ENCODE results near the gene ZMYND8. TPM values are rescaled to one million over a fixed set of nuclear protein-coding genes. Genes with fewer than 3 reads are reported as not detected.
A peak's percentile ranks its signal among the peaks of the same experiment; 100 is the strongest.
"Not testable (repeated sequence)": the region's sequence is repeated elsewhere in the genome, so short reads cannot be mapped to it uniquely, and the experiment has no call there.

The ZMYND8 gene
- total and polyA plus RNA-seq, 2 of the 8 experiments (the other 6 are each of a cell fraction or from before 2014, with no cell fraction given): 50.5 to 163 TPM

GRCh38 chr20:47368301-47368700, 11.8 kb upstream of the ZMYND8 start (continued):
- TF ChIP-seq SIN3A (conservative IDR thresholded peaks at IDR 0.05 in 1 of 2, IDR thresholded peaks at IDR 0.05 in 1 of 2; ENCODE audit: low read depth in 1 of 2, low read length in 2 of 2): peak in 1 of 2 experiments; percentile 2; a peak in 1 of 4 replicates

GRCh38 chr20:47366301-47366700, 9.8 kb upstream of the ZMYND8 start:
- H3K9me3 ChIP-seq (ENCODE audit: insufficient read depth in 2 of 2, low read depth in 1 of 2, low read length in 1 of 2); H2BK5ac ChIP-seq (ENCODE audit: low read depth, low read length); H3K79me1 ChIP-seq (ENCODE audit: low read depth, low read length); H3K4ac ChIP-seq (replicated peaks; ENCODE audit: insufficient read length, low read depth, low read length); H3K56ac ChIP-seq (replicated peaks; ENCODE audit: insufficient read length, low read depth, low read length); H2AFZ ChIP-seq (ENCODE audit: low read length); H4K8ac ChIP-seq (ENCODE audit: extremely low read depth, insufficient read depth, low read length); H2BK20ac ChIP-seq (ENCODE audit: low read length); H3K9ac ChIP-seq (replicated peaks in 1 of 4; ENCODE audit: extremely low read depth in 1 of 4, low read depth in 3 of 4, low read length in 3 of 4); H4K20me1 ChIP-seq (replicated peaks in 1 of 2; ENCODE audit: control insufficient read depth in 1 of 2, insufficient read depth in 2 of 2, low read length in 2 of 2); H3K27ac ChIP-seq (ENCODE audit: low read depth, low read length); FAIRE-seq; H3K14ac ChIP-seq (ENCODE audit: insufficient read length); H4K91ac ChIP-seq (replicated peaks; ENCODE audit: insufficient read length, low read length); H3K23ac ChIP-seq (ENCODE audit: insufficient read length); DNase-seq (ENCODE audit: low read depth in 1 of 2, low spot score in 2 of 2); H4K5ac ChIP-seq (ENCODE audit: insufficient read length, low read depth, low read length); H3K18ac ChIP-seq (ENCODE audit: extremely low read depth, low read length); H2BK15ac ChIP-seq (ENCODE audit: low read length); H3K27me3 ChIP-seq (replicated peaks in 1 of 4; ENCODE audit: control insufficient read depth in 3 of 4, extremely low read depth in 1 of 4, insufficient read depth in 3 of 4, low read length in 3 of 4); H2BK120ac ChIP-seq (replicated peaks; ENCODE audit: low read depth, low read length): not testable (repeated sequence)
- H3K23me2 ChIP-seq (ENCODE audit: low read depth, low read length): peaks cover 11% of the 10 kb centered on the region
- peak overlapping the region in 1 of 2 experiments; percentile 82; a peak in 1 of 4 replicates for H3K4me2 ChIP-seq (ENCODE audit: insufficient read depth in 1 of 2, low read depth in 2 of 2, low read length in 2 of 2)
- ChIA-PET POLR2A (ENCODE audit: partially characterized antibody) (interaction anchor here (1.0 to 42.1 kb wide), 5 partner anchors 12 to 49 kb away, joined by 3 to 1191 read pairs (median 21); partner anchors contain the start of gene ZMYND8), CTCF (ENCODE audit: partially characterized antibody) (interaction anchor here (0.6 to 8.4 kb wide), 8 partner anchors 13 to 144 kb away, joined by 3 to 86 read pairs (median 4); no protein-coding TSS in a partner anchor)
- H2BK12ac ChIP-seq (ENCODE audit: low read depth, low read length): 0 out of 2 replicates have a peak overlapping the region, but pooled peaks have one; percentile 80
- H3K36me3 ChIP-seq (ENCODE audit: control insufficient read depth in 2 of 4, insufficient read depth in 4 of 4, low read length in 3 of 4): peaks cover 0 to 25% (median 2%) of the 10 kb centered on the region in 4 experiments; a peak in 4 of 8 replicates
- peaks cover 4 to 20% (median 16%) of the 10 kb centered on the region in 4 experiments for H3K4me1 ChIP-seq (replicated peaks in 1 of 4; ENCODE audit: control insufficient read depth in 3 of 4, insufficient read depth in 4 of 4, low read length in 3 of 4)
- peak overlapping the region; percentile 75; the same call in 1 of the 2 replicates for H2AK5ac ChIP-seq (ENCODE audit: low read depth, low read length)
- H3K79me2 ChIP-seq (ENCODE audit: control insufficient read depth in 1 of 2, insufficient read depth in 2 of 2, low read length in 2 of 2): peaks cover 45 to 74% of the 10 kb centered on the region in 2 experiments
- WGBS, 2 experiments (ENCODE audit: extremely low coverage in 1 of 2, insufficient coverage in 1 of 2, insufficient read length in 1 of 2, insufficient replicate concordance in 2 of 2, low coverage in 1 of 2, low lambda C conversion rate in 2 of 2, missing lambda C conversion rate in 1 of 2): 89% methylated on average over 11 of the region's 11 CpGs; no CpG with 5 or more reads in 1 of the 2 experiments
- H3K4me3 ChIP-seq (ENCODE audit: extremely low read depth in 1 of 4, insufficient read depth in 2 of 4, low read depth in 3 of 4, low read length in 4 of 4): peak overlapping the region in 1 of 4 experiments; percentile 31; a peak in 1 of 8 replicates

Data from H1 (cell line).